Amniotic epithelial cell (primary cell): ENCODE results near the gene SLC6A13.
"Not testable (repeated sequence)": the region's sequence is repeated elsewhere in the genome, so short reads cannot be mapped to it uniquely, and the experiment has no call there.

Source experiments
- DNase-seq: peaks from one replicate; pipeline ENCODE4 v3.0.0-alpha.2; 2010; ENCODE audit warnings: low read depth

SLC6A13 gene

DNA sequence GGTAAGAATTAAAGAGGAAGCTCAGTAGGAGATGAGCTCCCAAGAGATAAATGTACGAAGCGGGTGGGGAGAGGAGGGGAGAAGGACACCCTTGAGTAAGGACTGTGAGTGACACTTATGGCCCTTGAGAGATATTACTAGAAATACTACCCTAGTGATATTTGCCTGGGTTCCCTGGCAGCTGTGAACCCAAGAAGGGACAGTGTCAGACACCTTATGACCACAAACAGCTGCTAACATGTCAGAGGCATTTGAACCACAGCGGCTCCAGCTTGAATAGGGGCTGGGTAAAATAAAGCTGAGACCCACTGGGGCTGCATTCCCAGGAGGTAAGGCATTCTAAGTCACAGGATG lies 29.0 kb downstream of the SLC6A13 start:
- DNase-seq: no peak

DNA sequence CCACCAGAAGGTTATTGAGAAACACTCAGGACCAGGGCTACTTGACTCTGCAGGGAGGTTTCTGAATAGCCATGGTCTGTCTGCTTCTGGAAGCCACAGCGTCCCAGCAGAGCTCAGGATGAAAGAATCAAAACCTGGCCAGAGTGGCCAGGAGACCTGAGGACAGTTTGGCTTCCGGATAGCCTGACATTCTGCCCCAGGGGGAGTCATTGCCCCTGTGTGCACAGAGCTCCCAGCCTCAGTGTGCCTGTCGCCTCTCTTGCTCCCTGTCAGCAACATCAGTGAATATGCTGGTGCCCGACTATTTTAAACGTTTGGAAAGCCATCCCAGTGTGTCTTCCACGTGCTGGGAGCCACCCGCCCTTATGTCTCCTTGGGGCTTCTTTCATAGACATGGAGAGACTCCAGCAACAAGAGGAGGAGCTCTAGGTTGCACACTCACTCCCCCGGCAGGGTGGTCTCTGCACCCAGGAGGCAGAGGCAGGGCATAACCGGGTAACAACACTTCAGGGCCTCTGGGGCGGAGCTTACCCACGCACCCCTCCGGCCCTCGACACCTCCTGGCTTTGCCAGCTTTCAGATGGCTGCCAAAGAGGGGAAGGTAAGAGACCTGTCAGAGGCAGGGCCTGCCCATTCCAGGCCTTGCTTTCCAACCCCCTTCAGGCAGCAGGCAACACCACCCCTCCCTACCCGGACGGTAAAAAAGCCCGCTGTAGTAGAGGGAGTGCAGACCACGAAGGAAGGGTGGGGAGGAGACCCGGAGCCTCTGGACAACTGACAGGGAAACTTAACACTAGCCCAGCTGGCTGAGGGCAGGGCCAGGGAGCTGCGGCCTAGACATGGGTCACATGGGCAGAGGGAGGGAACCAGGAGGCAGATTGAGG lies 29.7 kb downstream of the SLC6A13 start:
- DNase-seq: no peak

DNA sequence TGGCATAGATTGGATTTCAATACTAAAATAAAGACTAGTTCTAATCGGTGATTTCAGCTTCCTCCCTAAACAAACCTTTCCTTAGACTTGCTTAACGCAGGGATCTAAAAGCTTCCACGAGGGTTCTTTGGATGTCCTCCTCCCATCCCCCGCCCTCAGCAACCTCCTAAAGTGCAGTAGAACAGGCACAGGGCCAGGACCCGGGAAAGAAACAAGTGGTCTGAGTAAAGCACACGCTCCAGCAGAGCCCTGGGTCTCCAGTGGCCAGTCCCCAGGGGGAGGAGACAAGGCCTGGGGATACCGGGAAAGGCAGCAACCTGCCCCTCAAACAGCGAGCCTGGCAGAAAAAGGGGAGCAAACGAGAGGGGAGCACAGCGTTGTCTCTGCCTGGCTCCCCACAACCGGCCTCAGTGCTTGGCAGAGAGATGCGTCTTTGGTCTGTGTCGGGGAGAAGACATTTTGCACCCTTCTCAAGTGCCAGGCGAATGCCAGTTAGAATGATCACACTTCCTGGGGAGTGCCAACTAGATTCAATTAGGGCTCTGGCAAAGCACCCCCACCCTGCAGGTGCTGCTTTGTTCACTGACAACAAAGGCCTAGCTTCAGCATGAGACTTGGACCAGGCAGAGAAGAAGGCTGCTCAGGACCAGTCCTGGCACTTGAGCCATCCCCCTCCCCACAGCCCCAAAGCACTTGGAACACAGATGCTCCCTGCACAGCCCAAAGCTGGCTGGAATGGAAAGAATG lies 31.5 kb downstream of the SLC6A13 start:
- DNase-seq: no peak

DNA sequence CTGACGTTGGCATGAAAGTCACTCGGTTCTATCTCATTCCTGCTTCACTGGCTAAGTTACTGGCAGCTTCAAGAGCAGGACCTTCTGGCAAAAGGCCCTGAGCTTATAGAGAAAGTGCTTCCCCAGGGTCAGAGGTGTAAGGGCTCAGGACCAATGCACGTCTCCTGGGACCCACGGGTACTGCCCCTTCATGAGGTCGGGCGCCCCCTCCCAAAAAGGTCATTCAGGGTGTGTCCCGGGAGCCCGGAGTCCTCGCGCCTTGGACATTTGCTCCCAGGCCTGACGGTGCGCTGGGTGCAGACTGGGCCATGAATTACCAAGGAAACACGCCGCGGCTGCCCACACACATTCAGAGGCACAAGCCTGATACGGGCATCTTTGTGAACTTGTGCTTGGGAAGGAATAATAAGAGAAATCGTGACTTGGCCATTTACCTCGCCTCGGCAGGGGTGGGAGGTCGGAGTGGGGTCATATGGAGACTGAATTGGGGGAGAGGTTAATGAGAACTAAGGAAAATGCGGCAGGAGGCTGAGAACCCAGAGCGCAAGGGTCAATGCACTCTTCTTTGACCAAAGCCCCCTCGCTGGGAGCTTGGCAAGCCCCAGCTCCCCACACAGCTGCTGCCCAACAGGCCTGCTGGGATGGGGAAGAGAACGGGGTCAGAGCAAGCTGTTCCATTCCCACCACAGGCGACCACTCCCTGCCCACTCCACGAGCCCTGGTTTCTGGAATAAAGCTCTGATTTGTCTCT lies 33.0 kb downstream of the SLC6A13 start:
- no peak for DNase-seq

DNA sequence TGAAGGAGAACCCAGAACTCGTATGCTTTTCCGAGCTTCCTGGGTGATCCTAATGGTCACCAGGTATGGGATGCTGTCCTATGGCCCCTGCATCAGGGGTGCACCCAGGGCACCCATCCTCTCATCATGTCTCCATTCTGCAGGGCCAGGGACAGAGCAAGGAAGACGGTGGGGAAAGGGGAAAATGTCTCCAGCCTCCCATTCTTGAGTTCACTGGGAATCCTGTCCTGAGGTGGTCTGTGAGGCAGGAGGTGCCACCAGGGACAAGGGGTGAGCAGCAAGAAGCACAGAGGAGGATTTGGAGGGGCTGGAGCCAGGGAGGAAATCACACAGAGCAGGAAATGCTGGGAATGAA lies 33.8 kb downstream of the SLC6A13 start:
- DNase-seq: no peak

- DNase-seq: no peak
Measured at GRCh38 chr12:227923-228845, 34.5 kb downstream of the SLC6A13 start.

GRCh38 chr12:227286-227915 lies 35.2 kb downstream of the SLC6A13 start:
- DNase-seq: no peak

DNA sequence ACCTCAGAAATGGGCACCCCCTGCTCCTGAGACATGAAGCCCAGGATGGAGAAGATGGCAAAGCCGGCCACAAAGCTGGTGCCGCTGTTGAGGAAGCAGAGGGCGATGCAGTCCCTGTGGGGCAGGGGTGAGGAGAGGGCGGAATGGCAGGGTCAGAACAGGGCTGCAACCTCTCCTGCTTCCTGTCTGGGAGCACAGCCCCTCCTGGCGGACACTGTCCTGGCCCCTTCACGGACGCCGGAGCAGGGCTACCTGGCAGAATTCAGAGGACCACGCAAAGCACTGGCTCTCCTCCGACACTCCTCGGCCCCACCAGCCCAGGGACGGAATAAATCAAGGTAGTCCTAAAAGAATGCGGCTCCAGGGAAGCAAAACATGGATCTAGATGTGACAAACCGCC lies 36.2 kb downstream of the SLC6A13 start:
- no peak for DNase-seq

GRCh38 chr12:225012-225411 lies 37.6 kb downstream of the SLC6A13 start:
- DNase-seq: no peak

- DNase-seq: no peak
Measured at GRCh38 chr12:224330-224729, 38.3 kb downstream of the SLC6A13 start.

DNA sequence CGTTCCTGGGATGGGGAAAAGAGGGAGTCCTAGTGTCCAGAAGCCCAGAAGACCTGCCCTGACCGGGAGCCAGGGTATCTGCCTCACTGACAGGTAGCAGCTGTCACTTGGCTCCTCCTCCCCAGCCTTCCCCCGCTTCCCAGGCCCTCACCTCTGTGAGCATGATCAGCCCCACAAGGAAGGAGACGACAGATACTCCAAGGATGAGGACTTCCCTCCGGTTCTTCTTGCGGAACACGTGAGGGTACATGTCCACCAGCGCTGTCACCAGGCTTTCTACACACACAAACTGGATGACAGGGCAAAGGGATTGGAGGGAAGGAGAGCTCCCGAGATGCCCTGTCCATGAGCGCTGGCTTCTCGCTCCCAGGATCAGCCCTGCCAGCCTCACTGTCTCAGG lies 38.8 kb downstream of the SLC6A13 start:
- no peak for DNase-seq

DNA sequence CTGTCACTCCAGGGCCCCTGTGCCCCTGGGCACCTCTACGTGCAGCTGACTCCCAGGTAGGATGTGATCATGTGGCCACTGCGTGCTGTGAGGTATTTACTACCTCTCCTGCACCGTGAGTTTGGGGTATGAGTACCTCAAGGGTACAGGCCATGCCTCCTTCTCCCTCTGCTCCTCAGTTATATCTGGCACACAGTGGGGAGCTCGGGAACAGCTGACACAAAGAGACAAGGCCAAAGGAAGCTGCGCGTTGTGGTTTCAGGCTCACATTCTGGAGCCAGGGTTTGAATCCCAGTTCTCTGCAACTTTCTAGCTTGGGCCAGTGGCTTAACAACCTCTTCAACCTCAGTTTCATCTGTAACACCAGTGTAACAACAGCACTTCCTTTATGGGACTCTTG lies 40.9 kb downstream of the SLC6A13 start:
- no peak for DNase-seq

DNA sequence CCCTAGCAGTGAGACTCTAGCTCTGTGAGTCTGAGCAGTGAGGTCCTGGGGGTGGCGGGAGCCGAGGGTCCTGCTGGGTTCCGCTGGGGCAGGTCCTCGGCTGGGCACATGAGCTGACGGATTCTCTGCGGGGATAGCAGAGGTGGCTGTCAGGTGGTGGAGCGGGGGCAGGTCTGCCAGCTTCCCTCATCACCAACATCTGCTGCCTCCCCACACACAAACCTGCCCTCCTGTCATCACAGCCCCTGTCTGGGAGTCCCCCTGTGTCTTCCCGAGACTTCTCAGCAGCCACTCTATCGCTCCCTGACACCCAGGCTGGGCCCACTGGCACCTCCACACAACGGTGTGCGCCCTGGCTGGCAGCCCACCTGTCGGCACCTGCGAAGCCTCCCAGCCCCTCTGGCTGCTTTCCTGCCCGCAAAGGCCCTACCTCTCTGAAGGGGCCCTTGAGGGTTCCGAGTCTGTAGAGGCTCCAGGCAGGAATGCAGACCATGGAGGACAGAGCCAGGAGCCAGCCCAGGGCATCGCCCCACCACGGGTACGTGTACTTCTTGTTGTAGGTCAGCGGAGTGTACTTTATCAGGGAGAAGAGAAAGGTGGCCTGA lies 41.6 kb downstream of the SLC6A13 start:
- DNase-seq: no peak

DNA sequence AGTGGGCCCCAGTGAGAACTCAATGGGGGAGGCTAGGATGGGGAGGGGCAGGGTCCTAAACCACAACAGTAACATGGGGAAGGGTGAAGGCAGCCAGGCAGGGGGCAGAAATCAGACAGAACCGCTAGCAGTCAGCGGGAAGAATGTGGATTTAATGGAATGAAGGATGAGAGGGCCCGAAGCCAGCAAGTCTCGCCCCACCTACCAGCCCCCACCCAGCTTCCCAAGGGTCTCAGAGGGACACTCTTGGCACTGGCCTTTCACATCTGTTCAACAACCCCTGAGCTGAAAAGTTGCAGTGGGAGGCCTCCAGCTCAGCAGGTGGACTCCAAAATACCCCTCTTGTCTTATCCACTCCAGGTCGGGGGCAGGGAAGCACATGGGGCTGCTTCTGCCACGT lies 42.1 kb downstream of the SLC6A13 start:
- no peak for DNase-seq

GRCh38 chr12:219891-220352 lies 42.7 kb downstream of the SLC6A13 start:
- peak; percentile 44 for DNase-seq

DNA sequence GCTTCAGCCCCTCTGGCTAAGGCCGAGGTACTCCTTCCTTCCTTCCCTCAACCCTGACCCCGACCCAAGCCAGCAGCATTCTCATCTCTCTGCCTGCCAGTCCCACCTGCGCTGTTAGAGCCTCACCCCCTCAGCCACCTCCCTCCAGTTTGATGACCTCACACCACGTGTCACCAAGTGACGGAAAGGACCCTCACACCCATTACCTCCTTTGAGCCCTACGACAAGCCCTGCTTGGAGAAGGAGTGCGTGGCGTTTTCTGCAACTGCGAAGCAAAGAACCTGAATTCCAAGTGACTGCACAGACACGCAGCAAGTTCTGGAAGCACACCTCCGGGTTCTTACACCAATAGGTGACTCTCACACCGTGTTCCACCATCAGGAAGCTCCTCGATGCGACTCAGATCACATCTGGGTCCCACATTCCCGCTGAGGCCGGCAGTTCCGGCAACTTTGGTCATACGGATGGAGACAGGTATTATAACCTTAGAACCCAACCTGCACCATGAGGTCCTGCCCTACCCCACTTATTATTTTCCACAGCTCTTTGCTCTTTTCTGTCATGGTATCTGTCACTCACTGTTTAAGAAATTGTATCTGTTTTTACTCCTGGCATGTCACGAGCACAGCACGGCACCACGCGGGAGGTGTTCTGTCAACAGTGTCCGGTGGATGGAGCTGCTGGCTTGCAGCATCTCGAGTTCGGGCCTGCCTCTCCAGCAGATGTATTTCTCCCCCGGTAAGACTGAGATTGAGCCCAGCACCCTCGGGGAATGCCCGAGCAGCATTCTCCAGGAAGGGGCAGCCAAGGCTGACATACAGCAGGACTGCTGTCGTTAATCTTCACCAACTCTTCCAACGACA lies 43.7 kb downstream of the SLC6A13 start:
- DNase-seq: no peak

DNA sequence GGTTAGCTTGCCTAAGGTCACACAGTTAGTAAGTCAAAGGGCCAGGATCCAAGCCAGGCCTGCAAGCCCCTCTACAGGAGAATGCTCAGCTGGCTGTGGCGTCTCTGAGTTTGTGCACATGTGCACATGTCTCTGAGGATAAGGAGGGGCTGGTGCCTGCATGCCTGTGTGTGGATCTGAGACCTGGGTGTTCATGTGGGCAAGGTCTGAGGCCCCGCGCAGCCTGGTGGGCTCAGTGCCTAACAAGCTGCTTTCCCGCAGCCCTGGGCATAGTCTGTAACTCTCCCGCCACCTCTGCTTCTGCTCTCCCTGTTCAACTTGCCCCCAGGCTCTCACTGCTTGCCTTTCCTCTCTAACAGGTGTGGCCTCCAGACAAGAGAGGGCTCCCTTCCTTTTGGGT lies 44.4 kb downstream of the SLC6A13 start:
- DNase-seq: no peak

DNA sequence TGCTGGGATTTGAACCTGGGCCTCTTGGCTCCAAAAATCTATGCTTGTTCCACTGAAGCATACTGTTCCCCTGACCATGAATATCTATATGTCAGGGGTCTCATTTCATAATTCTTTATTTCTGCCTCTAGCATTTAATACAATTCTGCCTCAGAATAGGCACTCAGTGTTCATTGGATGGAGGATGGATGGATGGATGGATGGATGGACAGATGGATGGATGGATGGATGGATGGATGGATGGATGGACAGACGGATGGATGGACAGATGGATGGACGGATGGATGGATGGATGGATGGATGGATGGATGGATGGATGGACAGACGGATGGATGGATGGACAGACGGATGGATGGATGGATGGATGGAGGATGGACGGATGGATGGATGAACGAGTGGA lies 45.6 kb downstream of the SLC6A13 start:
- not testable (repeated sequence) for DNase-seq

- DNase-seq: no peak
Measured at GRCh38 chr12:215116-215515, 47.5 kb downstream of the SLC6A13 start.
